ENCODE measurements around the gene MEIS2.

Gene MEIS2

DNA sequence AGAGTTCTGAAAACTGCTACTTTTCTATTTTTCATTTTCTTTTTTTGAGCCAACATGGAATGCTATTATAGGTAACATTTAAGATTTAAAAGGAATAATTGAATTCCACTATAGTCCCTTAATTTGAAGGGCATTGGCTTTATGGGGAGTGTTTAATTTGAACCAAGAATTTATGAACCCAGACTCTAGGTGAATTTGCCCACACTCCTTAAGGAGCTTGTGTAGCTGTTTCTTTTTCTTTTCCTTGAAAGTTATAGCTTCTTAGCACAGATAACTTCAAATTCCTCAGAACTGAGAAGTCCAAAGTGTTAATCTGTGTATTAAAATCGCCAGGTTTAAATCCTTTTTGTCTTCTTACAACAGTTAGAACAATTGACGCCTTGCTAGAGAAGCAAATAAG is 4.7 kb upstream of the MEIS2 start:
- H3K9ac ChIP-seq (ENCODE audit: low read depth, low read length): no peak overlapping the region
- H3K36me3 ChIP-seq (ENCODE audit: control insufficient read depth, insufficient read depth, low read length): no peaks in the 10 kb centered on the region
- peaks cover 56% of the 10 kb centered on the region for H3K4me1 ChIP-seq (ENCODE audit: control insufficient read depth, insufficient read depth, low read length)
- no peak overlapping the region for H3K4me3 ChIP-seq (ENCODE audit: low read depth, low read length)
- H3K27ac ChIP-seq (ENCODE audit: low read depth, low read length): no peak overlapping the region
- peaks cover 81% of the 10 kb centered on the region for H3K27me3 ChIP-seq (ENCODE audit: control insufficient read depth, insufficient read depth, low read length)
- H3K9me3 ChIP-seq (ENCODE audit: control insufficient read depth, insufficient read depth, low read length): no peaks in the 10 kb centered on the region

GRCh38 chr15:37104424-37104981 is 4.2 kb upstream of the MEIS2 start:
- Histone ChIP-seq H3K27me3 (ENCODE audit: control insufficient read depth, insufficient read depth, low read length) (peaks cover 80% of the 10 kb centered on the region), H3K4me1 (ENCODE audit: control insufficient read depth, insufficient read depth, low read length) (peaks cover 51% of the 10 kb centered on the region), H3K36me3 (ENCODE audit: control insufficient read depth, insufficient read depth, low read length) (no peaks in the 10 kb centered on the region), H3K9me3 (ENCODE audit: control insufficient read depth, insufficient read depth, low read length) (no peaks in the 10 kb centered on the region), H3K9ac (ENCODE audit: low read depth, low read length) (no peak overlapping the region), H3K4me3 (ENCODE audit: low read depth, low read length) (peak overlapping the region; percentile 31), H3K27ac (ENCODE audit: low read depth, low read length) (no peak overlapping the region)

DNA sequence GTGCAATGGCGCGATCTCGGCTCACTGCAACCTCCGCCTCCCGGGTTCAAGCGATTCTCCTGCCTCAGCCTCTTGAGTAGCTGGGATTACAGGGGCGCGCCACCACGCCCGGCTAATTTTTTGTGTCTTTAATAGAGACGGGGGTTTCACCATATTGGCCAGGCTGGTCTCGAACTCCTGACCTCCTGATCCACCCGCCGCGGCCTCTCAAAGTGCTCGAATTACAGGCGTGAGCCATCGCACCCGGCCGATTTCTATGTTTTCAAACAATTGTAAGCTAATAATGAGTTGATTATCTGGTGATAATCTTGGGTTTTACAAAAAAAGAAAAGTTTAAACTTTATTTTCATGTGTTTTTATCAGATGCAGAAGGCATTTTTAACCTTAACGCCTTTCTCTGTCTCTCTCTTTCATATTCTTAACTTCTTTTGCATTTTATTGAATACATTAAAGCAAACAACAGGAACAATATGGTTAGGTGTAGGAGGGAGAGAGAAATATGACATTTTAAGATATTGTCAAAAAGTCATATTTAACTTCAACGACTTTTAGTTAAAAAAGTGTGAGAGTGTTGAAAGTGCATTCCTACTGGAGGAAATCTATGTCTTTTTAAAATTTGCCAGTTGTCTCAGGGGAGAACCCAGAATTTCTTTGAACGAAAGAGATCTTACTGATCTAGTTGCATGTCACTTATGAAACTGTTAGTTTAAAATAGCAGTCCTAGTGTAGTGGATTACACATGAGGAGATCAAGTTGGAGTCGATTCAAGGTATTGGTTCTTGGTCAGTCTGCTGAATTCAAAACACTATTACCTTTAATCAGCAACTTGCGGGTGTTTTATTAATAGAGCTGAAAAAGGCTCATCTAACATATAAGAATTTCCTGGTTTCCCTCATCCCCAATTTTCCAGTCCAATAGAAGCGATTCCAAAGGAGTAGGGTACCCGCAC is 3.4 kb upstream of the MEIS2 start:
- Histone ChIP-seq H3K27ac (ENCODE audit: low read depth, low read length) (no peak overlapping the region), H3K9ac (ENCODE audit: low read depth, low read length) (no peak overlapping the region), H3K9me3 (ENCODE audit: control insufficient read depth, insufficient read depth, low read length) (no peaks in the 10 kb centered on the region), H3K27me3 (ENCODE audit: control insufficient read depth, insufficient read depth, low read length) (peaks cover 80% of the 10 kb centered on the region), H3K4me1 (ENCODE audit: control insufficient read depth, insufficient read depth, low read length) (peaks cover 44% of the 10 kb centered on the region), H3K4me3 (ENCODE audit: low read depth, low read length) (peak overlapping the region; percentile 31; the same call in 1 of the 2 replicates), H3K36me3 (ENCODE audit: control insufficient read depth, insufficient read depth, low read length) (no peaks in the 10 kb centered on the region)

- no peak overlapping the region for H3K27ac ChIP-seq (ENCODE audit: low read depth, low read length)
- H3K9me3 ChIP-seq (ENCODE audit: control insufficient read depth, insufficient read depth, low read length): no peaks in the 10 kb centered on the region
- peak overlapping the region; percentile 54 for H3K4me3 ChIP-seq (ENCODE audit: low read depth, low read length)
- H3K9ac ChIP-seq (ENCODE audit: low read depth, low read length): no peak overlapping the region
- peaks cover 38% of the 10 kb centered on the region for H3K4me1 ChIP-seq (ENCODE audit: control insufficient read depth, insufficient read depth, low read length)
- no peaks in the 10 kb centered on the region for H3K36me3 ChIP-seq (ENCODE audit: control insufficient read depth, insufficient read depth, low read length)
- H3K27me3 ChIP-seq (ENCODE audit: control insufficient read depth, insufficient read depth, low read length): peaks cover 80% of the 10 kb centered on the region
Measured at GRCh38 chr15:37103163-37103435, 2.8 kb upstream of the MEIS2 start.

GRCh38 chr15:37102305-37103162 is 2.2 kb upstream of the MEIS2 start:
- Histone ChIP-seq H3K27ac (ENCODE audit: low read depth, low read length) (no peak overlapping the region), H3K9me3 (ENCODE audit: control insufficient read depth, insufficient read depth, low read length) (no peaks in the 10 kb centered on the region), H3K36me3 (ENCODE audit: control insufficient read depth, insufficient read depth, low read length) (no peaks in the 10 kb centered on the region), H3K9ac (ENCODE audit: low read depth, low read length) (no peak overlapping the region), H3K27me3 (ENCODE audit: control insufficient read depth, insufficient read depth, low read length) (peaks cover 80% of the 10 kb centered on the region), H3K4me1 (ENCODE audit: control insufficient read depth, insufficient read depth, low read length) (peaks cover 34% of the 10 kb centered on the region), H3K4me3 (ENCODE audit: low read depth, low read length) (peak overlapping the region; percentile 54)

- Histone ChIP-seq H3K27me3 (ENCODE audit: control insufficient read depth, insufficient read depth, low read length) (peaks cover 83% of the 10 kb centered on the region), H3K27ac (ENCODE audit: low read depth, low read length) (peak overlapping the region; percentile 50), H3K9me3 (ENCODE audit: control insufficient read depth, insufficient read depth, low read length) (no peaks in the 10 kb centered on the region), H3K36me3 (ENCODE audit: control insufficient read depth, insufficient read depth, low read length) (no peaks in the 10 kb centered on the region), H3K4me1 (ENCODE audit: control insufficient read depth, insufficient read depth, low read length) (peaks cover 38% of the 10 kb centered on the region), H3K4me3 (ENCODE audit: low read depth, low read length) (peak overlapping the region; percentile 74), H3K9ac (ENCODE audit: low read depth, low read length) (no peak overlapping the region)
Measured at GRCh38 chr15:37101980-37102304, 1.6 kb upstream of the MEIS2 start.

DNA sequence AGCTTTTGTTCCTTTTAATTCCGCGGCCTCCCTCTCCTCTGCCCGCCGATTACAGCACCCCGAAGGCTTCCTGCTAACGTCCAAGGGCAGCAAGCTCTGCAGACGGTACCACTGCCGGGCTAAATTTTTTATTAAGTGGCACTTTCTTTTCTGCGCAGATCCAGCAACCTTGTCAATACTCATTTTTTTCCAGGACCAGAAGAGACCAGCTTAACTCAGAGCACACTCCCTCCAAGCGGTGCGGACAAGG is 542 bp upstream of the MEIS2 start:
- H3K27ac ChIP-seq (ENCODE audit: low read depth, low read length): peak overlapping the region; percentile 48
- H3K36me3 ChIP-seq (ENCODE audit: control insufficient read depth, insufficient read depth, low read length): no peaks in the 10 kb centered on the region
- H3K9me3 ChIP-seq (ENCODE audit: control insufficient read depth, insufficient read depth, low read length): no peaks in the 10 kb centered on the region
- peaks cover 45% of the 10 kb centered on the region for H3K4me1 ChIP-seq (ENCODE audit: control insufficient read depth, insufficient read depth, low read length)
- peaks cover 85% of the 10 kb centered on the region for H3K27me3 ChIP-seq (ENCODE audit: control insufficient read depth, insufficient read depth, low read length)
- peak overlapping the region; percentile 74 for H3K4me3 ChIP-seq (ENCODE audit: low read depth, low read length)
- no peak overlapping the region for H3K9ac ChIP-seq (ENCODE audit: low read depth, low read length)

DNA sequence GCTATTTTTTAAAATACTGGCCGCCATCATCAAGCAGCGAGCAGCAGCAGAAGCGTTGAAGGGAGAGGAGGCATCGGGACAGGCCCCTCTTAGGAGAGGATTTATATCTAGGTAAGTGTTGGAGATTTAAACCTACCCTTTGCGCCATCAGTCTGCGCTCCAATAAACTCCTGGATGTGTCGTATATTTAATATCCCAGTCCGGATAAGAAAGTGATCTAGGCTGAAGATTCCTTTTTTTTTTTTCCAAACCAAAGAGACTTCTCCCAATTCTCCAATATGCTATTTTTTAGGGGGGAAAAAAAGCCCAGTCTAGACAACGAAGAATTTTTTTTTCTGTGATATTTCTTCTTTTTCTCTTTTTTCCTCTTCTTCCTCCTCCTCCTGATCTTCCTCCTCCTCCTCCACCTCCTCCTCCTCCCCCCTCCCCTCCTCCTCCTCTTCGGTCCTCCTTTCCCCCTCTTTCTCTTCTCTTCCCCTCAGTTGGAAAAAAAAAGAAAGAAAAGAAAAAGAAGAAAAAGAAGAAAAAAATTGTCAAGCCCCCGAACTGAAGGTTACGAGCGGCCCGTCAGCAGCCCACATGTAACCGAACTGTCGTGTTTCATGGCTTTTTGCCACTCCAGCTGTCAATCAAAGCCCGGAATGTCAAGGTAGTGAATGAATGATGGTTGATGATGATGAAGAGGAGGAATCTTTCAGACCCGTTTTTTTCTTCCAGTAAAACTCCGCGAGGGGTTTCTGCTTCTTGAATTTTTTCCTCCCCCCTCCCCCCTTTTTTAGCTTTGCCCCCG is 835 bp downstream of the MEIS2 start:
- peaks cover 79% of the 10 kb centered on the region for H3K27me3 ChIP-seq (ENCODE audit: control insufficient read depth, insufficient read depth, low read length)
- H3K9me3 ChIP-seq (ENCODE audit: control insufficient read depth, insufficient read depth, low read length): no peaks in the 10 kb centered on the region
- H3K27ac ChIP-seq (ENCODE audit: low read depth, low read length): peak overlapping the region; percentile 74
- H3K4me3 ChIP-seq (ENCODE audit: low read depth, low read length): peak overlapping the region; percentile 72
- no peak overlapping the region for H3K9ac ChIP-seq (ENCODE audit: low read depth, low read length)
- H3K4me1 ChIP-seq (ENCODE audit: control insufficient read depth, insufficient read depth, low read length): peaks cover 45% of the 10 kb centered on the region
- H3K36me3 ChIP-seq (ENCODE audit: control insufficient read depth, insufficient read depth, low read length): no peaks in the 10 kb centered on the region

GRCh38 chr15:37098468-37099318 is 1.7 kb downstream of the MEIS2 start:
- H3K27me3 ChIP-seq (ENCODE audit: control insufficient read depth, insufficient read depth, low read length): peaks cover 79% of the 10 kb centered on the region
- no peak overlapping the region for H3K9ac ChIP-seq (ENCODE audit: low read depth, low read length)
- no peaks in the 10 kb centered on the region for H3K9me3 ChIP-seq (ENCODE audit: control insufficient read depth, insufficient read depth, low read length)
- peaks cover 45% of the 10 kb centered on the region for H3K4me1 ChIP-seq (ENCODE audit: control insufficient read depth, insufficient read depth, low read length)
- H3K4me3 ChIP-seq (ENCODE audit: low read depth, low read length): peak overlapping the region; percentile 59
- no peak overlapping the region for H3K27ac ChIP-seq (ENCODE audit: low read depth, low read length)
- H3K36me3 ChIP-seq (ENCODE audit: control insufficient read depth, insufficient read depth, low read length): no peaks in the 10 kb centered on the region
